Activated T-cell treated with anti-CD3 and anti-CD28 coated beads for 4 hours (primary cell): ENCODE measurements around the gene TRAPPC5.

Experiments used
- DNase-seq: peaks from one replicate; pipeline ENCODE4 v3.0.0-alpha.2; 2020

The TRAPPC5 gene

GRCh38 chr19:7646426-7646700 lies 34.3 kb upstream of the TRAPPC5 start:
- DNase-seq: no peak

DNA sequence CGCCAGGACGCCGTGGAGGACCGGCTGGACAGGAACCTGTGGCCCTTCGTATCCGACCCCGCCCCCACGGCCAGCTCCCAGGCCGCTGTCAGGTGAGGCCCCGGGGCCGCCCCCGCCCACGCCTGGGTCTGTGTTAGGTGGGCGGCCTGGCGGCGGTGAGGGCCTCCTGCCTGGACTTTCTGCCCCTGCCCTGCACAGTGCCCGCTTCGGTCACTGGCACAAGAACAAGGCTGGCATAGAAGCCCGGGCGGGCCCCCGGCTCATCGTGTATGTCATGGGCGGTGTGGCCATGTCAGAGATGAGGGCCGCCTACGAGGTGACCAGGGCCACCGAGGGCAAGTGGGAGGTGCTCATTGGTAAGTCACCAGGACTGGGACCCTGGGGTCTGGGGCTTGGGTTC lies 33.5 kb upstream of the TRAPPC5 start:
- DNase-seq: no peak

DNA sequence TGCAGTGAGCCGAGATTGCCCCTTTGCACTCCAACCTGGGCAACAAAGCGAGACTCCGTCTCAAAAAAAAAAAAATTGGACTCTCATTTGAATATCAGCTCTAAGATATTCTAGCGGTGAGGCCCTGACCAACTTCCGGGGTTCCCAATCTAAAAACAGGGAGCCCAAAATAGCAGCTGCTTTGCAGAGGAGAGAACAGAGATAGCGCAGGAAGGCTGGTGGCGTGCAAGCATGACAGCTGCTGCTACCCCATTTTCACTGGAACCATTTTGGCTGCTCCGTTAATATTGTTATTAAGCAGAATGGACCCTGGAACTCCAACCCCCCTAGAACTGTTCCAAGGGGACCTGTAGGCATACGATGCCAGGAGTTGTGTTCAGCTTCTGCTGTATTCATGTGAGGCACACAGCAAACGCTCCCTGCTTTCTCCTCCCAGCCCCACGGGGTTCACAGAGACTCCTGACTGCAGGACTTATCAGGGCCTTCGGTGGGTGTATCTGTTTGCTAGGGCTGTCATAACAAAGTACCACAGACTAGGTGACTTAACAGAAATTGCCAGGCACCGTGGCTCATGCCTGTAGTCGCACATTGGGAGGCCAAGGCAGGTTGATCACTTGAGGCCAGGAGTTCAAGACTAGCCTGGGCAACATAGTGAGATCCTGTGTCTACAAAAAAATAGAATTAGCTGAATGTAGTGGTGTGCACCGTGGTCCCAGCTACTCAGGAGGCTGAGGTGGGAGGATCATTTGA lies 32.2 kb upstream of the TRAPPC5 start:
- no peak for DNase-seq

GRCh38 chr19:7650148-7650547 lies 30.5 kb upstream of the TRAPPC5 start:
- no peak for DNase-seq

DNA sequence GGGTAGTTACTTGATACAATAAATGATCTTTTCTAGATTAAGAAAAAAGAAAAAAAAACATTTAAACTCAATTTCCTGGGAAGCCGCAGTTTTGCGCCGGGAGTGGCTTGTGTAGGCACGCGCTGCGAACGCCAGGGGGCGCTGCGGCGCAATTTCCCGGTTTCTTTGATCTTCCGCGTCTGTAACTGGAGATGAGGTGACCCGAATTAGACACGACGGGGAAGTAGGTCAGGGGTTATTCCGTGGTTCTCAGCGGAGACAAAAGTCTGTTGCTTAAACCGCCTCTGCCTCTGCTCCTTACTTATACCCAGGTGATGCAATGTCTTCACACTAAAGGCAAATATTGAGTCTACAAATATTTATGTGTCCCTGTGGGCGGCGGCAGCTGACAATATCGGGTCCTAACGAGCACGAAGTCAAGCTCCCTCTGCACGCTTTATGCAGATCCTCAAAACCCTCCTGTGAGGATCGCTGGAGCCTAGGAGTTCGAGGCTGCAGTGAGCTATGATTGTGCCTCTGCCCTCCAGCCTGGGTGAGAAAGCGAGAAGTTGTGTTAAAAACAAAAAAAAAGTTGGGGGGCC lies 28.5 kb upstream of the TRAPPC5 start:
- DNase-seq: peak; percentile 88

DNA sequence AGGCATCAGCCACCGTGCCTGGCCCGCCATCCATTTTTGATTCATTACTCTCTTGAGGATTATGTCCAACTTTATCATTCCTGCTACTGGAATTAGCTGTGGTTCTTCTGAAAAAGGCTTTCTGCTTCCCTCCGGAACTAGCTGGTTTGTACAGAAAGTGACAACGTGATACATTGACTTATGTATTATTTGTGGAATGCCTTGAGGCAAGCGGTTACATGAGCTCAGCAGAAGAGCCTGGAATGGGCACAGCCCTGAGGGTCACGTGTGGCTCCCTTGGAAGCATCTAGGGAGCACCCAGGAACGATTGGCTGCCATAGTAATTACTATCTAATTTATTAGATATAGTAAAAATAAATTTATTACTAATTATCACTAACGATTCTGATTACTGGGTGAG lies 26.2 kb upstream of the TRAPPC5 start:
- DNase-seq: no peak

DNA sequence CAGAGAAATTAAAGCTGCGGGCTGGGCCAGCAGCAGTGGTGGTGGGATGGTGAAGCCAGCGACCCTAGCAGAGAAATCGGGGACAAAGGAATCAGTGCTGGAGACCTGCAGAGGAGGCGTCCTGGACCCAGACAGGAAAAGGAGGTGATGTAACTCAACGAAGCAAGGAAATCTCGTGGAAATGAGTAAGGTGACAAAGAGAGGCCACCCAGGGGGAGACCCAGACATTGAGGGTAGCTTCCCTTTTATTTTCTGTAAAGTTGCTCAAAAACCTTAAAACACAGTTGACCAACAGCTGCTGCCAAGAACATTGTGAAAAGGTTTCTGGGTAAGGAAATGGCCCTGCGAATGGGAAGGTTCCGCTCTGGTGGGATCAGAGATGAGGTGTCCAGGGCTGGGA lies 25.1 kb upstream of the TRAPPC5 start:
- DNase-seq: no peak

DNA sequence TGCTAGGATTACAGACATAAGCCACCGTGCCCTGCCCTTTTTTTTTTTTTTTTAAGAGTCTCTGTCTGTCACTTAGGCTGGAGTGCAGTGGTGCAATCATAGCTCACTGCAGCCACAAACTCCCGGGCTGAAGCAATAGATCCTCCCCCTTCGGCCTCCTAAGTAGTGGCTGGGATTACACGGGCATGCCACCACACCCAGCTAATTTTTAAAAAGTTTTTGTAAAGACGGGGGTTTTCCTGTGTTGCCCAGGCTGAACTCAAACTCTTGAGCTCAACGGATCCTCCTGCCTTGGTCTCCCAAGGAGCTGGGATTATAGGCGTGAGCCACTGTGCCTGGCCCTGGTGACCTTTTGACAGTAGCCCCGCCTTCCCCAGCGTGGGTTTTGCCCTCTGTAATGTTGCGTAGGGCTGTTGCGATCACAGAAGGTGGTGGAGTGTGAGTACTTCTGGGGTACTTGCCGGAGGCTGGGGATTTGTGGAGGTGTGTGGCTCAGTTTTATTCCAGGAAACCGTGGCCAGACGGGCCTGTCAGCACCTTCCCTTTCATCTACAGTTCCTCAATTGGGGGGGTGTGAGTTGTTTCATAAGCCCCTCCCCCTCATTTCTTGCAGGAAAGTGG lies 23.4 kb upstream of the TRAPPC5 start:
- no peak for DNase-seq

GRCh38 chr19:7658219-7658686 lies 22.4 kb upstream of the TRAPPC5 start:
- DNase-seq: no peak

DNA sequence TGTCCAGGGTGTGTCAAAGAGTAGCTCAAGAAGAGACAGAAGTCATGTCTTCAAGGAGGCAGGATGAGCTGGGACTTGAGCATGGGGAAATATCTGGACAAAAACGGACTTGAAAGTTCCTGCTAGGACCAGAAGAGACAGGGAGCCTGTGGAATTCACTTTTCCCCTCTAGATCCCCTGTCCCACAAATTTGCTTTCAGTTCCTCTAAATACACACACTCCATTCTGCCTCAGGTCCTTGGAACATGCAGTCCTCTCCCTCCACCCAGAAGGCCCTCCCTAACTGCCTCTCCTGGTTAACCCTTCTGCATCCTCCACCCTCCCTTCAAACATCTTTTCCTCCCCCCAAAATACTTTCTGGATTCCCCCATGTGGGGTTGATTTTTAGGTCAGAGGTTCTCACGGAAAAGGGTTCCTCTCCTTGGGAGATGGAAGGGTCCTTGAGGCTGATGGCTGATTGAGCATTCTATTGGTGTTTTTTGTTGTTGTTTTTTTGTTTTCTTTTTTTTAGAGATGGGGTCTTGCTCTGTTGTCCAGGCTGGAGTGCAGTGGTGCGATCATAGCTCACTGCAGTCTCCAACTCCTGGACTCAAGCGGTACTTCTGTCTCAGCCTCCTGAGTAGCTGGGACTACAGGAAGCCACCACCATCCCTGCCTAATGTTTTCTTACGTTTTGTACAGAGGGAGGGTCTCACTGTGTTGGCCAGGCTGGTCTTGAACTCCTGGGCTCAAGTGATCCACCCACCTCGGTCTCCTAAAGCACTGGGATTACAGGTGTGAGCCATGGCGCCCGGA lies 18.7 kb upstream of the TRAPPC5 start:
- no peak for DNase-seq

DNA sequence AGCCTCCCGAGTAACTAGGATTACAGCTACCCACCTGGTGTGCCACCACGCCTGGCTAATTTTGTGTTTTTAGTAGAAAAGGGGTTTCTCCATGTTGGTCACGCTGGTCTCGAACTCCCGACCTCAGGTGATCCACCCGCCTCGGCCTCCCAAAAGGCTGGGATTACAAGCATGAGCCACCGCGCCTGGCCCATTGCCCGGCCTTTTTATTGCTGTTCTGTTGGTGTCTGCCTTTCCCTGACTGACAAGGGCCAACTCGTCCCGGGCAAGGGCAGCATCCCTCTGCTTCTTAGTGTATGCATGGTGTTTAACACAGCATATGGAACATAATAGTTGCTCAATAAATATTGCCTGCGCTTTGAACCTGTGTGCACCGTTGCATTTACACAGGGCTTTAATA lies 18.0 kb upstream of the TRAPPC5 start:
- no peak for DNase-seq

GRCh38 chr19:7663706-7664105 lies 16.9 kb upstream of the TRAPPC5 start:
- no peak for DNase-seq

DNA sequence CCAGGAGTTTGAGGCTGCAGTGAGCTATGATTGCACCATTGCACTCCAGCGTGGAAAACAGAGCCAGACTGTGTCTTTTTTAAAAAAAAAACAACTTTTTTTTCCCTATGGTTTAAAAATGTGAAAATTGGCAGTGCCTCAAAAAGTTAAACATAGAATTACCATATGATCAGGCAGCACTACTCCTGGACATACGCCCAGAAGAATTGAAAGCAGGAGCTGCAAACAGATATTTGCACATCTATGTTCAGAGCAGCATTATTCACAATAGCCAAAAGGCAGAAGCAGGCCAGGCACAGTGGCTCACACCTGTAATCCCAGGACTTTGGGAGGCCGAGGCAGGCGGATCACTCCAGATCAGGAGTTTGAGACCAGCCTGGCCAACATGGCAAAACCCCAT lies 15.6 kb upstream of the TRAPPC5 start:
- DNase-seq: no peak

DNA sequence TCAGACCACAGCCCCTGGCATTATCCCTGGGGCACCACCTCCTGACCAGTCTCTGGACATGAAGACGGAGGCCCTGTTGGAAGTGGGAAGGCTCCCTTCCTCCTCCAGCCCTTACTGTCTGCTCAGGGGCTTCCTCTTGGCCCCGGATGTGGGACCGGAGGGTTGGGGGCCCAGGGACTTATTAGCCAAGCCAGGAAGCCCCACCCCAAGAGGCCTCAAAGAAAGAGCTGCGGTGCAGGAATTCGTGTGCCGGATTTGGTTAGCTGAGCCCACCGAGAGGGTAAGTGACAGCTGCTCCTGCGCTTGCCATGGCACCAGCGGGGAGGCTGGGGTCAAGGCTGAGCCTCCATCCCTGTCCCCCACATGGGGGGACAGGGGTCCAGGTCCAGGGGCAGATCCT lies 11.8 kb upstream of the TRAPPC5 start, which contains the start of gene RETN:
Gene RETN, plus strand, starts transcription at position 208 of the 400 bp plus-strand sequence. CDS start 278 bp downstream, outside the sequence.
- DNase-seq: no peak

DNA sequence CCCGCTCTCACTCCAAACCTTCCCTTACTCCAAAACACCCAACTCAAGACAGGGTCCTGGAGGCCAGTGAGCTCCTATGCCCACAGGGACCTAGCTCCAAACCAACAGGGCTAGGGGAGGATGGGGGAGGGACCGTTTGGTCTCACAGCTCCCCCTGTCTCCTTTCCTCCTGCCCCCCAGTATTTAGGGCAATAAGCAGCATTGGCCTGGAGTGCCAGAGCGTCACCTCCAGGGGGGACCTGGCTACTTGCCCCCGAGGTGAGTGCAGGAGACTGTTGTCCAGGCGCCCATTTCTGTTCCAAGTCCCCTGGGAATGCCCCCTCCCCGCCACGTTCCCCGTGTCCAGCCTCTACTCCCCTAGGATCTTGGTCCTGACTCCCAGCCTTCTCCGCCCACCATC lies 11.0 kb upstream of the TRAPPC5 start:
- no peak for DNase-seq

GRCh38 chr19:7670150-7670783 lies 10.4 kb upstream of the TRAPPC5 start:
- no peak for DNase-seq

GRCh38 chr19:7670790-7671189 lies 9.8 kb upstream of the TRAPPC5 start:
- DNase-seq: no peak

GRCh38 chr19:7672522-7672921 lies 8.1 kb upstream of the TRAPPC5 start:
- DNase-seq: no peak

- no peak for DNase-seq
These were observed 6.3 kb upstream of the TRAPPC5 start for GRCh38 chr19:7674010-7675005.

DNA sequence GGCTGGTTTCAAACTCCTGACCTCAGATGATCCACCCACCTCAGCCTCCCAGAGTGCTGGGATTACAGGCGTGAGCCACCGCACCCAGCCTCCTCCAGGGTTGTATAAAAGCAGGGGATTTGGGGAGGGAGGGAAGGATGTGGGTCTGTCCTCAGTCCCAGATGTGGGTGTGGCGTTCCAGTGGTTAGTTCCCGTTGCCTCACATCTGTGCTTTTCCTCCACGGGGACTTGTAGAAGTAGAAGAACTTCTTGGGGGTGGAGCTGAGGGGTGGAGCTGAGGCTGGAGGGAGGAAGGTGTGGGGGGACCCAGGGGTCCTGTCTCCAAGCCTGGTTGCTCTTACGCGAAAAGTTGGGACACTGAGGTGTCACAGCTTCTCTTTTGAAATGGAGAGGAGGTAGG lies 4.3 kb upstream of the TRAPPC5 start:
- DNase-seq: no peak

- no peak for DNase-seq
These were observed 3.8 kb upstream of the TRAPPC5 start, which contains the start of gene MCEMP1 for GRCh38 chr19:7676854-7677253. Gene MCEMP1 (plus strand): TSS chr19:7677090. CDS start chr19:7677121, 31 bp downstream.
